ENCODE measurements around the gene SKIC8. TPM values are rescaled to one million over a fixed set of nuclear protein-coding genes. Genes with fewer than 3 reads are reported as not detected.

SKIC8 gene
- total and polyA plus RNA-seq, 5 experiments from 2014 or later, result 45.3 to 117 (median 98.8) TPM

DNA sequence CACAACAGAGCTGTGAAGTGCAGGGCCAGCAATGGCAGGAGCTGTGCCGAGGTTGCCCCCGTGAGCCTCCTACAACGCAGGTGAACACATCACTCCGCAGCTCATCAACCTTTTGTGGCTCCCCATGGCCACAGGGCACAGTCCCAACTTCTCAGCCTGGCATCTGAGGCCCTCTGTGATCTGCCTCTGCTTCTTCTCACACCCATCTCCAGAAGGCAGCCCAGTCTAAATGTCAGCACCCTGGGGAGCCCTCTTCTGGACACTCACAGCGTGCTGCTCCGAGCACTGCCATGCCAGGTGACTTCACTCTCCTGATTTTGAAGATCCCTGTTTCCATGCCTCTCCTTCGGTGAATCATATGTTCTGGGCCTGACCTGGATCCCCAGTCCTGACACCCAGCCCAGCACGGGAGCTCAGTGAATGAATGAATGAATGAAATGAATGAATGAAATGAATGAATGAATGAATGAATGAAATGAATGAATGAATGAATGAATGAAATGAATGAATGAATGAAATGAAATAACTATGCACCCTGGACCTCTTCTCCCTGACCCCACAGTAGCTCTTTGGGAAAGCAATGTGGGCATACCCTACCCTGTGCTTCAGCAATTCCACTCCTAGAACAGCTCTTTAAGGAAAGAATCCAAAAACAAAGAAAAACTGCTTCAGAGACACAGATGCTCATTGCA is 17.9 kb upstream of the SKIC8 start:
- POLR2A ChIA-PET, result no interaction called here
- Mint-ChIP-seq H3K4me1 (no peaks in the 10 kb centered on the region), H3K4me3 (no peak overlapping the region), H3K27ac (peak overlapping the region in 1 of 10 donors; percentile 51), H3K27me3 (peaks cover 0 to 5% (median 0%) of the 10 kb centered on the region in 5 donors), H3K9me3 (no peaks in the 10 kb centered on the region), H3K36me3 (no peaks in the 10 kb centered on the region)
- ATAC-seq (no peak), DNase-seq (no peak)

GRCh38 chr15:78316283-78317083 is 17.1 kb upstream of the SKIC8 start:
- H3K4me1 Mint-ChIP-seq, result no peaks in the 10 kb centered on the region

DNA sequence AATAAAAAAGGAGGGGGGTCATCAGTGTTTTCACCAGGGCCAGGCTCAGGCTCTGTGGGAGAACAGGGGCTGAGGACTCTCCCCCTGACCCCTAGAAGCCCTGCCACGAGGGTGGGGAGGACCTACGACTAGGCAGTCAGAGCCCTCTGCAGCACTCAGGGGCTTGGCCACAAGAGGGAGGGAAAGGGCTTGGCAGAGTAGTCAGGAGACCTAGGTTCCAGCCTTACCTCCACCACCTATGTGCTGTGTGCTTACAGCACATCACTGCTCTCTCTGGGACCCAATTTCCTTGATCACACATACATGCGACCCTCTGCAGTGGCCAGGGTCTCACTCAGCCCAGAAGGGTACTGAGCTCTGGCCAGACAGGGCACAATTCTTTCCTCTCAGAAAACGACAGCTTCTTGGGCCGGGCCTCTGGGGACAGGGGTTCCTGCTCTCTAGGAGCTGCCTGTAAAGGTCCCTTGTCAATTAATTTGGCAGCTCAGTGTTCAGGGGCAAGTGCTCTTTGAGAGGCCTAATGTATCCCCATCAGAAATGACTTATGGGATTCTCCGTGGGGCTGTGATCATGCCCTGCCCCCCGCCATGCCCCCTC is 16.4 kb upstream of the SKIC8 start:
- H3K27ac Mint-ChIP-seq, result no peak overlapping the region
- no peaks in the 10 kb centered on the region for H3K36me3 Mint-ChIP-seq
- H3K4me3 Mint-ChIP-seq, result no peak overlapping the region
- POLR2A ChIA-PET, result no interaction called here
- no peaks in the 10 kb centered on the region for H3K9me3 Mint-ChIP-seq
- no peak for ATAC-seq
- H3K4me1 Mint-ChIP-seq, result no peaks in the 10 kb centered on the region
- H3K27me3 Mint-ChIP-seq, result peaks cover 0 to 5% (median 0%) of the 10 kb centered on the region in 5 donors
- DNase-seq, result no peak

More at GRCh38 chr15:78316283-78317083, 17.1 kb upstream of the SKIC8 start:
- POLR2A ChIA-PET, result no interaction called here
- no peaks in the 10 kb centered on the region for H3K9me3 Mint-ChIP-seq
- ATAC-seq (no peak), DNase-seq (no peak)
- no peaks in the 10 kb centered on the region for H3K36me3 Mint-ChIP-seq
- H3K27me3 Mint-ChIP-seq, result peaks cover 0 to 5% (median 0%) of the 10 kb centered on the region in 5 donors
- no peak overlapping the region for H3K4me3 Mint-ChIP-seq
- H3K27ac Mint-ChIP-seq, result no peak overlapping the region

DNA sequence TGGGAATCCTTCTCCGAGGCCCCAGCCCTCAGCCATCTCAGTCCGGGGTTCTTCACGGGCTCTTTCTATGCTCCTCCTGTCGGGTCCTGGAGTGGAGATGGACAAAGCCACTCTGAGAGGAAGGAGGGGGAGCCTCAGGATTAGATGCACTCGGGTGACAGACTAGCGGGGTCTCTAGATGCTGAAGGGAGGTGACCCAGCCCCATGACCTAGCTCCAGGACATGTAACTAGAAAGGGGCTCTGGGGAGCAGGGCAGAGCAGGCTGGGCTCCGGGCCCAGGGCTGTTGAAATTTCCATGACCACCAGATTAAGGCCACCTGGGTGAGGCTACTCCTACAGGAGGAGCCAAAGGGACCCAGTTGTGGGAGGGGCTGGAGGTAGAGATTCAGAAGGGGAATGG is 14.8 kb upstream of the SKIC8 start:
- no peak overlapping the region for H3K4me3 Mint-ChIP-seq
- no peak for ATAC-seq
- no peaks in the 10 kb centered on the region for H3K4me1 Mint-ChIP-seq
- no peaks in the 10 kb centered on the region for H3K9me3 Mint-ChIP-seq
- no peaks in the 10 kb centered on the region for H3K36me3 Mint-ChIP-seq
- POLR2A ChIA-PET, result no interaction called here
- DNase-seq, result no peak
- H3K27me3 Mint-ChIP-seq, result peaks cover 0 to 10% (median 0%) of the 10 kb centered on the region in 5 donors
- H3K27ac Mint-ChIP-seq, result peak overlapping the region in 1 of 10 donors; percentile 24

DNA sequence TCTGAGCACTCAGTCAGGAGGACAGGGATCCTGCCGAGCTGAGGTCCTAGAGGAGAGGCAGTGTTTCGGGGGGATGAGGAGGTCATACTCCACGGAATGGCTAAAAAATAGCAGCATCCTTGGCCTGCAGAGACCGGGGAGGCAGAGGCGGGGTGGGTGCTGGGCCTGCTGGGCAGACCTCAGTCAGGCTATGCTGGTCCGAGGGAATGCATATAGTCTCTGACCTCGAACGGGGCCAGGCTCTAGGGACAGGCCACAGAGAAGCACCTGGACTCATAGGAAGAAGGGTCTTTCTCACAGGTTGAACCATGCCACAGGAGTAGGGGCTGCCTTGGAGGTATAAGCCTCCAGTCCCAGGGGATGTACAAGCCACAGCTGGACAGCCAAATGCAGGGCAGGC is 14.0 kb upstream of the SKIC8 start:
- no peak overlapping the region for H3K27ac Mint-ChIP-seq
- H3K9me3 Mint-ChIP-seq, result no peaks in the 10 kb centered on the region
- H3K27me3 Mint-ChIP-seq, result peaks cover 0 to 12% (median 2%) of the 10 kb centered on the region in 5 donors
- DNase-seq (no peak), ATAC-seq (no peak)
- no peak overlapping the region for H3K4me3 Mint-ChIP-seq
- H3K4me1 Mint-ChIP-seq, result no peaks in the 10 kb centered on the region
- POLR2A ChIA-PET, result no interaction called here
- H3K36me3 Mint-ChIP-seq, result no peaks in the 10 kb centered on the region

DNA sequence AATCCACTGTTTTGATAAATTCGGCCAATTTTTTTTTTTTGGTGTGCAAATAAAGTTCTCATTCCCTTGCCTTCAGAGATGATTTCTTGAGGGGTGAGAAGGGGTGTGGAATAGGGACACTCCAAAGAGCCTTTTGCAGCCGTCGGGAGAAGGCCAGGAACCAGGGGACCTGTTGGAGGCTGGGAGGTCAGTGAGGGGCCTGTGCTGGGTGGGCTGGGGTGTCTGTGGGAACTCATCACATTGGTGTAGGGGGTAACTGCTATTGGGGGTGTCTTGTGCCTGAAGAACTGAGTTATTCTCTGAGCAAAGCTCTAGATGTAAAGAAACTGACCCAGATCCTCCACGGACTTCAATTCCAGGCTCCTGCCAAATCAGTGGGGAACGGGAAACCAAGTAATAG is 13.5 kb upstream of the SKIC8 start:
- H3K36me3 Mint-ChIP-seq, result no peaks in the 10 kb centered on the region
- H3K27me3 Mint-ChIP-seq, result peaks cover 2 to 15% (median 6%) of the 10 kb centered on the region in 5 donors
- no peak for ATAC-seq
- no peaks in the 10 kb centered on the region for H3K9me3 Mint-ChIP-seq
- H3K4me1 Mint-ChIP-seq, result no peaks in the 10 kb centered on the region
- POLR2A ChIA-PET, result no interaction called here
- no peak for DNase-seq
- H3K4me3 Mint-ChIP-seq, result no peak overlapping the region
- no peak overlapping the region for H3K27ac Mint-ChIP-seq

DNA sequence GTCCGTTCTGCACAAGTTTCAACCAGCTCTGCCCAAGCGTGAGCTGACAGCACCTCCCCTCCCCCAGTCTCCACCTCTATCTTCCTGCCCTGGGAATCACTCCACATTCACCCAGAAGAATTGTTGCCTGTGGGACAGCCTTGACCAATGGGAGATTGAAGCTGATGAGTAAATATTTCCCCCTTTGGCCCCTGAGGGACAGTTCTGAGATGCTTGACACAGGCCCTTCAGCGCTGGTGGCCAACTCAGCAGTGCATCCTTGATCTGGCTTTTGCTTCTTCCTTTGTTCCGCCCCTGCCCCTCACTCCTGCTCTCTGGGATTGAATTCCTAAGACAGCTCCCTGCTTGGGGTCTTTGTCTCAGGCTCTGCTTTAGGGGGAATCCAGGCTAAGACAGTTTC is 13.1 kb upstream of the SKIC8 start:
- Mint-ChIP-seq H3K9me3 (no peaks in the 10 kb centered on the region), H3K4me1 (no peaks in the 10 kb centered on the region), H3K27ac (peak overlapping the region in 1 of 10 donors; percentile 59), H3K4me3 (no peak overlapping the region), H3K27me3 (peaks cover 4 to 15% (median 8%) of the 10 kb centered on the region in 5 donors), H3K36me3 (no peaks in the 10 kb centered on the region)
- ATAC-seq (no peak), DNase-seq (no peak)
- POLR2A ChIA-PET, result no interaction called here

GRCh38 chr15:78311292-78311691 is 11.9 kb upstream of the SKIC8 start:
- Mint-ChIP-seq H3K4me1 (no peaks in the 10 kb centered on the region), H3K36me3 (no peaks in the 10 kb centered on the region), H3K27ac (no peak overlapping the region), H3K9me3 (no peaks in the 10 kb centered on the region), H3K27me3 (peaks cover 4 to 19% (median 9%) of the 10 kb centered on the region in 5 donors), H3K4me3 (no peak overlapping the region)
- POLR2A ChIA-PET, result interaction anchor here (0.6 to 1.0 kb wide), 2 partner anchors 12 to 121 kb away, joined by 3 to 5 read pairs; partner anchors contain the start of gene SKIC8
- no peak for ATAC-seq
- DNase-seq, result no peak

- Mint-ChIP-seq H3K4me3 (no peak overlapping the region), H3K27me3 (peaks cover 4 to 20% (median 12%) of the 10 kb centered on the region in 5 donors), H3K27ac (no peak overlapping the region), H3K36me3 (no peaks in the 10 kb centered on the region), H3K9me3 (no peaks in the 10 kb centered on the region), H3K4me1 (no peaks in the 10 kb centered on the region)
- peak; percentile 55 to 58 for ATAC-seq
- DNase-seq, result peak in 8 of 10 donors; percentile 8 to 31 (median 26)
- POLR2A ChIA-PET, result no interaction called here
These were observed 9.1 kb upstream of the SKIC8 start for GRCh38 chr15:78308422-78309032.

GRCh38 chr15:78307976-78308375 is 8.6 kb upstream of the SKIC8 start:
- Mint-ChIP-seq H3K27ac (no peak overlapping the region), H3K36me3 (no peaks in the 10 kb centered on the region)
- POLR2A ChIA-PET, result no interaction called here

GRCh38 chr15:78306176-78306774 is 6.9 kb upstream of the SKIC8 start:
- ATAC-seq (no peak), DNase-seq (no peak)
- Mint-ChIP-seq H3K27me3 (peaks cover 4 to 20% (median 12%) of the 10 kb centered on the region in 5 donors), H3K9me3 (no peaks in the 10 kb centered on the region), H3K36me3 (no peaks in the 10 kb centered on the region), H3K4me3 (no peak overlapping the region), H3K27ac (no peak overlapping the region), H3K4me1 (no peaks in the 10 kb centered on the region)
- POLR2A ChIA-PET, result no interaction called here

More at GRCh38 chr15:78307976-78308375, 8.6 kb upstream of the SKIC8 start:
- Mint-ChIP-seq H3K9me3 (no peaks in the 10 kb centered on the region), H3K4me1 (no peaks in the 10 kb centered on the region), H3K27me3 (peaks cover 4 to 20% (median 12%) of the 10 kb centered on the region in 5 donors), H3K4me3 (no peak overlapping the region)
- DNase-seq, result no peak
- ATAC-seq, result no peak

GRCh38 chr15:78304216-78305066 is 5.0 kb upstream of the SKIC8 start:
- Mint-ChIP-seq H3K27ac (no peak overlapping the region), H3K9me3 (no peaks in the 10 kb centered on the region), H3K27me3 (peaks cover 4 to 20% (median 9%) of the 10 kb centered on the region in 5 donors), H3K4me1 (peaks cover 1 to 6% (median 5%) of the 10 kb centered on the region in 4 donors), H3K4me3 (no peak overlapping the region), H3K36me3 (no peaks in the 10 kb centered on the region)
- POLR2A ChIA-PET, result no interaction called here
- DNase-seq, result no peak
- ATAC-seq, result no peak
